HG03045 (cell line): ENCODE measurements around the gene RHOB.
"Not testable (repeated sequence)": the region's sequence is repeated elsewhere in the genome, so short reads cannot be mapped to it uniquely, and the experiment has no call there.

ENCODE experiments used
- ATAC-seq: cut with Tn5 transposase; IDR thresholded peaks from one replicate; pipeline ENCODE4 v1.9.1; 2021; ENCODE audit warnings: mild to moderate bottlenecking, moderate library complexity; ENCODE audit not compliant: unreplicated experiment

The RHOB gene

GRCh38 chr2:20422402-20423271 lies 24.2 kb upstream of the RHOB start:
- no peak for ATAC-seq

GRCh38 chr2:20423359-20423758 lies 23.5 kb upstream of the RHOB start:
- no peak for ATAC-seq

GRCh38 chr2:20423847-20424246 lies 23.0 kb upstream of the RHOB start:
- ATAC-seq: no peak

GRCh38 chr2:20424300-20425290 lies 22.3 kb upstream of the RHOB start:
- ATAC-seq: peak; percentile 55

- no peak for ATAC-seq
Measured at GRCh38 chr2:20425371-20425881, 21.4 kb upstream of the RHOB start.

GRCh38 chr2:20425884-20426283 lies 21.0 kb upstream of the RHOB start:
- ATAC-seq: no peak

GRCh38 chr2:20427931-20428526 lies 18.8 kb upstream of the RHOB start:
- no peak for ATAC-seq

GRCh38 chr2:20428717-20429490 lies 18.0 kb upstream of the RHOB start:
- ATAC-seq: no peak

- peak; percentile 66 for ATAC-seq
Measured at GRCh38 chr2:20429528-20429927, 17.3 kb upstream of the RHOB start.

GRCh38 chr2:20430035-20430434 lies 16.8 kb upstream of the RHOB start:
- no peak for ATAC-seq

GRCh38 chr2:20430461-20431300 lies 16.2 kb upstream of the RHOB start:
- peak; percentile 51 for ATAC-seq

GRCh38 chr2:20431301-20431698 lies 15.6 kb upstream of the RHOB start:
- ATAC-seq: no peak

- ATAC-seq: no peak
Measured at GRCh38 chr2:20431772-20432171, 15.1 kb upstream of the RHOB start.

GRCh38 chr2:20432714-20433113 lies 14.2 kb upstream of the RHOB start:
- ATAC-seq: no peak

- no peak for ATAC-seq
Measured at GRCh38 chr2:20433249-20433648, 13.6 kb upstream of the RHOB start.

GRCh38 chr2:20433946-20434553 lies 12.8 kb upstream of the RHOB start:
- no peak for ATAC-seq

- ATAC-seq: no peak
Measured at GRCh38 chr2:20434588-20435294, 12.1 kb upstream of the RHOB start.

- ATAC-seq: not testable (repeated sequence)
Measured at GRCh38 chr2:20435456-20435855, 11.4 kb upstream of the RHOB start.
